NCI-H82 (cell line): ENCODE measurements around the gene MOB2.
"Not testable (repeated sequence)": the region's sequence is repeated elsewhere in the genome, so short reads cannot be mapped to it uniquely, and the experiment has no call there.

Source experiments
- DNase-seq: peaks from one replicate; lab custom pipeline; 2025; lab: John Stamatoyannopoulos, UW

Gene MOB2

DNA sequence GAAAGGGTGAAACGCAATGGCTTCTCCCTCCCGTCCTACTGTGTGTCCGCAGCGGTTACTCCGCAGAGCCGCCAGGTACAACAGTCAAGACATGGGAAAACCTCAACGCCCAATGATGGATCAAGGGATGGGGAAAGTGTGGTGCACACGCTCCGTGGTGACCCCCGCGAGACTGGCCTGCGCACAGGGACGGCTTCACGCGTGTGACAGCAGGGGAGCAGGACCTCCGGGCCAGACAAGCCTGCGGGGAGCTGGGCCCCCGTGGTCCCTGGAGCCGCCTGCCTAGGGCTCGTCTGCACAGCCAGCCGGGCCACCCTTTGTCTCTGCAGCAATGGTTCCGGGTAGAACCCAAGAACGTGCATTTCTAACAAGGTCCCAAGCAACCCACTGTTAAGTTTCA lies 31.7 kb upstream of the MOB2 start:
- DNase-seq = no peak

DNA sequence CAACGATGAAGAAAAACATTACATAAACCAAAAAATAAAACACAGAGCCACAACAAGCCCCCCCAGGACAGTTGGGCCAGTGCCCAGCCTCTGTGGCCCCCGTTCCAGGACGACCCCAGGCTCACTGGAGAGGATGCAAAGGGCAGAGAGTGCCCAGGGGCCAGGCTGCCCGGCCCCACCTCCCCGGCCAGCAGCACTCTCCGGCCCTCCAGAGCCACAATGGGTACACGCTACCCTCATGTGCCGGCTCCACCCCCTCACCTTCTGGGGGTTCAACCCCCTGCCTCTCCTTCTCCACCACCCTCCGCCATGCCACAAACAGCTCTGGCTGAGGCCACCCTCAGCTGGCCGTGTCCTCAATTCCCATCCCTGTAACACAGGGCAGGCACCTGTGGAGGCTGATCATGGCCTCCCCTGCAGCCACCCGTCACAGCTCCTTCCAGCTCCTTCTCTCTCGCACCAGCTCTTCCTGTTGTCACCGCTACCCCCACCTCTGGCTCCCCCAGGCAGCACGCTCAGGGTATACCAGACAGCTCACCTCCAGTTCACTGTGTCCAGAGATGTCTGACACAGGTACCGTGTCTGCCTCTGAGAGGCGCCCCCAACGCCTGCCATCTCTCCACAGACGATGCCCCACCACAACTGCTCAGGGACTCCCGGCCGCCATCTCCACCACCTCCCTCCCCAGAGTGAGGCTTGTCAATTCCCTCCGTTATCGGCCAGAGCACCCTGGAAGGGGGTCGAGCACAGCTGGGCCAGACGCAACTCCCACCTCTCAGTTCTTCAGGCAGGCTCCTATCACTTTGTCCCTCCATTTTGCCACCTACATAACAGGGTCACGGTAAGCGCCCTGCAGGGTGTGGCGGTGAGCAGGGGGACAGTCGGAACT lies 30.8 kb upstream of the MOB2 start:
- no peak for DNase-seq

DNA sequence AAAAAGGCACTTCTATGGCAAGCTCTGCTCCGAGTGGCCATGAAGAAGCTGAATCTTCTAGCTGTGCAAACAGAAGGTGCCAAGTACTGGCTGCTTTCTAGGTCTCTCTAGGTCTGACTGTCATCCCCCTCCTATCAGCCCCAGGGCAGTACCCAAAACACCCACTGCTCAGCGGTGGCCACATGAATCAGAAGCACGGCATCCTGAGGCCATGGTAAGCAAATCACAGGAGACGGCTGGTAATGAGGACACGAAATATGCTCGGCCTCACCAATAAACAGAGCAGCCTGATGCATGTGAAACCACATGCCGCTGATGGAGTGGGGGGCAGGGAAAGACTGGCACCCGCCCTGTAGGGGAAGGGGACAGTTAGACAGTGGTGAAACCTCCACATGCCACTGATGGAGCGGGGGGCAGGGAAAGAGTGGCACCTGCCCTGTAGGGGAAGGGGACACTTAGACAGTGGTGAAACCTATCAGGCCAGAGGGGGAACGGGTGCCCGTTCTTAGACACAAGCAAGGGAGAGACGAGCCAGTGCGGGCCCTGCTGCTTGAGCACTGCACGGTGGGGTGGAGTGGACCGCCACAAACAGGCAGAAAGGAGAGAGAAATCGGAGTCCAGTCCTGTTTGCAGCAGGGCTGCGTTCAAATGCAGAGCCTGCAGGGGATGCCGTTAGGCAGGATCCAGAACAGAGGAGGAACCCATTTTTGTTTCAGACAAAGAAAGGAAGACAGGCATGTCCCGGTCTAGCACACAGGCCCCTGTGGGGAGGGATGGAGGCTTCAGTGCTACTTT lies 29.9 kb upstream of the MOB2 start:
- DNase-seq = no peak

DNA sequence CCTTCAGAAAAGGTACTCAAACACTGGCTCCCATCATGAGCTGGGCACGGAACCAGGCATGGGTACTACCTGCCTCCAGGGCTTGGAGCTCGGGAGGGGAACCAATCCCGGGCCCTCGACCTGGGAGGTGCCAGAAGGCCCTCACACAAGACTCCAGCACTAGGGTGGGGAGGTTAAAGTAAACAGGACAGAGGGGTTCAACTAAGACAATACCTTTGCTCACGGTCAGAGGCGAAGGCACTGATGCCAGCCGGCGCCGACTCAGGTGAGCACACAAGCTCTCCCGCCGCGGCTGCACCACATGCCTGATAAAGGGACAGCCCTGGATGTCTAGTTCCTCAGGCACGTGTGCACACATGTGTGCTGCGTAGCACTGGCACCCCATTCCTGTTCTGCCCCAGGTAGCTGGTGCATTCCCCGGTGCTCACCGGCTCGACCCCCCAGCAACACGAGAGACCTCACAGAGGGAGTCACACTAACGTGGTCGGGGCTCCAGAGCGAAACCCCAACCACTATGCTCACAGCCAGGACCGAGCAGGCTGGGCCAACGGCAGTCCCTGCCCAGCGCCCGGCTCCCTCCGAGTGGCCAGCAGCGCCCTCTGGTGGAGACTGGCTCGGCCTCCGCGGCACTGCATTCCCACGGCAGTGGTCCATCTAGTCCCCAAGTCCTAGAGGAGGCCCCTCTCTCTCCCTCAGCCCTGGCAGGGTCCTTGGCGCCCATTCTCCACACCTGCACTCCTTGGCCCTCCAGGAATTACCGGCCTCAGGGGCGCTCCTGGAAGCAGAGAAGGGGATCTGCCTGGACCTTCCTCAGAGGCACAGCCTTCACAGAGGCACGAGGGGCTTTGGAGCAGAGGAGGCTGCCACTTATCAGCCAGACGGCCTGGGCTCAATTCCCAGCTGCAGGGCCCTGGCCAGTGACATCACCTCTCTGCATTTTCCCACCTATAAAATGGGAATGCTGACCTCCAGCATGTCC lies 28.8 kb upstream of the MOB2 start:
- DNase-seq = peak; percentile 65

DNA sequence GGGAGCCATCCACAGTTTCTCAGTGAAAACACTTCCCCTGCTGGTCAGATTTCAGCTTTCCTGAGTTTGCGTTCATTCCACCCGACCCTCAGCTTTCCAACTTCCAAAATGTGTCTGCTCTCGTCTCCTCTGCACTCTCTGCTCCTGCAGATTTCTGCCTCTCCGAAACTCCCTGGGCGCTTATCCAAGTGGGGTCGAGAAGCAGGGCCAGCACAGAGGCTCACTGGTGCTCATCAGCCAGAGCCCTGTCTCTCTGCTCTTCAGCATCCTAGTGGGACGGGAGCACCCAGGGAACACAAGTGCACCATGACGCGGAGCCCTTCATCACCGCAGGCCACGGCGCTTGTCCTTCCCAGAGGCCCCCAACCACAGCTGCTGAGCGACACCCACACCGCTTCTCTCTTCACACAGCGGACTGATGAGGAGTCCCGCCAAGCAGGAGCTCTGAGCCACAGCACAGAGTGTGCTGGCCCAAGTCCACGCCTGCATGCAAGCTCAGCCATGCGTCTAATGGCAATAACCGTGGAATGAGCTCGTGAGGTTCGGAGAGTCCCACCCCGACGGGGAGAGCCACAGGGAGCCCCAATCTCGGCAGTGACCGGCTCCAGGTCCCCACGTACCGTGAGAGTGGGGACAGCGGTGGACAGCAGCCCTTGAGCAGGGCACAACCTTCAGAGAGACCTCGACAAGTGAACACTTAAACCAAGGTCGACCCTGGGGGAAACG lies 27.9 kb upstream of the MOB2 start:
- no peak for DNase-seq

DNA sequence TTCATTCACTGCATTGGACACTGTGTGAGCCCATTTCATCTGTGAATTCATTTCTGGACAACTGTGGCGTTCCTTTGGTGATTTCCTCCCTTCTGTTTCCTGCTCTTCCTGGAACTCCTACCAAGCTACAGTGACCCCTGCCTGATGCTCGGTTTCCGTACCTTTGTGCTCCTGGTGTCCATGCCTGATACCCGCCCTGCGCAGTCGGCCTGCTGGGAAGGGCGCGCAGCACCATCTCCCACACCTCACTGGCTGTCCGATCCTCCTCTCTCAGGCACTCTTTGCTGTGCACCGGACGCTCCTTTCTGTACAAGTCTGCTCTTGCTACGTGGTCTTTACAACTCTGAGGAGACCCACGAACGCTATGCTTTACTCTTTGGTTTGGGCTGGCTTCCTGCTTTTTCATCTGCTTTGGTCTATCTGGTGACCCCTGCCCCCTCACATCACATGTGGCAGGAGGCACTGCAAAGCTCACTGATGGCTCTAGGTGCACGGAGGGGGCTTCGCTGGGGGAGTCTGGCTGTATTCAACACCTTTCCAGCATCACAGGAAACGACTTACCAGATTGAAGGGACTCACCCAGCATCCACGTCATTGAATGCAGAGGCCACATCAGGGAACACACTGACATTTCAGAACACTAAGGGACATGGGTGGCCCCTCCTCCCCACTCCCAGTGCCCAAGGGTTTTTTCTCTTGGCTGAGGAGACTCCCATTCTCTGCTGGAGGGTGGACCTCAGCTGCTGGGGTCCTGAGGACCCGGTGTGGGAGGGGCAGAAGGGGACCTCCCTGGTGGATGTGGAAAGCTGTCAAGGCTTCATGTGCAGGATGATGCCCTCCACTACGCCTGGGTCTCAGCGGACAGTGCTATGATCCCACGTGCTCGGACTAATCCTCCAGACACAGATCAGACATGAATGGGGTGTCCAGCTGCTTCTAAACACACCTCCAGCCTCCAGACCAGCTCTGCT lies 27.0 kb upstream of the MOB2 start:
- no peak for DNase-seq

DNA sequence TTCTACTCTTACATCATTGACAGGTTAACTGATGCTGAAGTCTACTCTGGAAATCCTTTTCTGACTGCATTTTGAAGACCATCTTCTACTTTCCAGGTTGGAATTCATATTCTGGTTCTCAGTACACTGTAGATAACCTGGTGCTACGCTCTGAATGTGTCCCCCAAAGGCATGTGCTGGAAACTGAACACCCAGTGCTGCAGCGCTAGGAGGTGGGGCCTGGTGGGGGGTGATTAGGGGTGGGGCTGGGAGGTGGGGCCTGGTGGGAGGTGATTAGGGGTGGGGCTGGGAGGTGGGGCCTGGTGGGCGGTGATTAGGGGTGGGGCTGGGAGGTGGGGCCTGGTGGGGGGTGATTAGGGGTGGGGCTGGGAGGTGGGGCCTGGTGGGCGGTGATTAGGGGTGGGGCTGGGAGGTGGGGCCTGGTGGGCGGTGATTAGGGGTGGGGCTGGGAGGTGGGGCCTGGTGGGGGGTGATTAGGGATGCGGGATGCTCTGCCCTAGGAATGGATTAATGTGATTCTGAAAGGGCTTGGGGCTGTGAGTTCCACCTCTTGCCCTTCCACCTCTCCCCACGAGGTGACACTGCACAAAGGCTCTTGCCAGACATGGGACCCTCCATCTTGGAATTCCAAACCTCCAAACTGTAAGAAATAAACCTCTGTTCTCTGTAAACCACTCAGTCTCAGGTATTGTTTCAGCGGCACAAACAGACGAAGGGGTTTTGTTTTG lies 26.1 kb upstream of the MOB2 start:
- DNase-seq = peak; percentile 82

DNA sequence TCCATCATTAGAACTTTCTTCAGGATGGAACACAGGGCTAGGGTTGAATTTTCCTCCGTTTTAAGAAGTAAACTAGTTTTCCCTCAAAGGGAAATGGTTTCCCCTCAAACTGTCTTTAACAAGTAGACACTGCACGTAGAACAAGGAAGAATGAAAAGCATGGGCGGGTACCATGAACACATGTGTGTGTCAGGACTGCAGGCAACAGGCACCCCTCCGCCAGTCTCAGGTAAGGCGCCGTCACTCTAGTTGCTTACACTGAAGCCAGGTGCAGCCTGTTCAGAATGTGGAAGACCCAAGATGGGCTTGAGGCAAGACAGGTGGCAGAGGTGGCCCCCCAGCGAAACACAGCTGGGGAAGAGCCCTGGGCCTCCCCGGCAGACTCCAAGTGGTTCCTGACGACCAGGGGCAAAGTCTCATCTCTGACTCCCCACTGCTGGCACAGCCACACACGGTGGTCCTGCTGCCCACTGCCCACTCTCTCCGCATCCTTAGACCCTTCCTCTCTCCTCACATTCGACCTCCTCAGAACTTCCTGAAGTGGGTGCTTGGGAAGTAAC lies 25.4 kb upstream of the MOB2 start:
- no peak for DNase-seq

DNA sequence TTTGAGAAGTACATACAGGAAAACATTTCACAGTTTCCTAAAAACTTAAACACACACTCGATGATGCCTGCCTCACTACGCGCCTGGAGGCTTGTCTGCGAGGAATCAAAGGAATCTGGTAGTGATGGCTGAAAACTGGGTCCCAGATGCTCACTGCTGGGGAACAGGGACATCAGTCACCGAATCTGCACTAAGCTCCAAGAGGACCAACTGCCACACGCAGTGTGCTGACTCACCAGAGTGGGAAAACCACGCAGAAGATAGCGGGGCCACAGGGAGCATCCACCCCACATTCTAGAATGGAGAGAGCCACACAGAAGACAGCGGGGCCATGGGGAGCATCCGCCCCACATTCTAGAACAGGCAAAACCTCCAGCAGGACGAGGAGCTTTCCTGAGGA lies 24.3 kb upstream of the MOB2 start:
- no peak for DNase-seq

DNA sequence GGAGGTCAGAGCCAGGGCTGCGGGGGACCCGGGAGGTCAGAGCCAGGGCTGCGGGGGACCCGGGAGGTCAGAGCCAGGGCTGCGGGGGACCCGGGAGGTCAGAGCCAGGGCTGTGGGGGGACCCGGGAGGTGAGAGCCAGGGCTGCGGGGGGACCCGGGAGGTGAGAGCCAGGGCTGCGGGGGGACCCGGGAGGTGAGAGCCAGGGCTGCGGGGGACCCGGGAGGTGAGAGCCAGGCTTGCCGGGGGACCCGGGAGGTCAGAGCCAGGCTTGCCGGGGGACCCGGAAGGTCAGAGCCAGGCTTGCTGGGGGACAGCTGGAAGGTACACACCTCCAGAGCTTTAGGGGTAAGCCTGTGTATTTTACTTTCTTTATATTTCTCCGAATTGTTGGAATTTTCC lies 23.8 kb upstream of the MOB2 start:
- not testable (repeated sequence) for DNase-seq

DNA sequence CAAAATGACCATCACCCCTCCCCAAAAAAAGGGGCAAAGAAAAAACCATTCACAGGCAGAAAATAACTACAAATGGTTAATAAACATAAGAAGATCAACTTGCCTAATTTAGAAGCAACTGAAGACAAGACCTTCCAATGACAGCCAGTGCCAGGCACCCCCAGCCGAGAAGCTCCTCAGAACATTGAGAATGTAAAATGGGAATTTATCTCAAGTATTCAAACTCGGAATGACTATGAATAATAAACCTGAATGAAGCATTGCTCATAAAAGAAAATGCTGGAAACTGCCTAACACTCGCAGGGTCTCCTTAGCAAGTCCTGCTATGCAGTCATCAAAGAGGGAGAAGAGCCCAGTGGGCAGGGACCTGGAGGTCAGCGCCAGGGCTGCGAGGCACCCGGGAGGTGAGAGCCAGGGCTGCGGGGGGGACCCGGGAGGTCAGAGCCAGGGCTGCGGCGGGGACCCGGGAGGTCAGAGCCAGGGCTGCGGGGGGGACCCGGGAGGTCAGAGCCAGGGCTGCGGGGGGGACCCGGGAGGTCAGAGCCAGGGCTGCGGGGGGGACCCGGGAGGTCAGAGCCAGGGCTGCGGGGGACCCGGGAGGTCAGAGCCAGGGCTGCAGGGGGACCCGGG lies 23.2 kb upstream of the MOB2 start:
- DNase-seq = no peak

DNA sequence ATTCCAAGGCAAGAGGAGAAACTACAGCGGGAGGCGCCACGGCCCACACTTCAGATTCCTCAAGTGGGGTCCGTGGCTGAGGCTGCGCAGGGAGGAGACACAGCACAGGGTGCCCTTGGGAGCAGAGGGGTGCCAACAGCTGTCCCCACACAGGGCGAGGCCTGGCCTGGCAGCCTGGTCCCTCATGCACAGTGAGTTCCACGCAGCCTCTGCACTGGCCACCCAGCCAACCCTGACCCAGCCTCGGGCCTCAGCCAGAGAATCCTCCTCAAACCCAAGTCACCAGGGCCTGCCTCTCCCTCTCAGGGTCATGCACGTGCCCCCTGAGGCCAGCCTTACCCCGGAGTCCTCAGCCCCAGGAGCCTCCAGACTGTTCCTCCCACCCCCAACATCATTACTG lies 22.4 kb upstream of the MOB2 start:
- no peak for DNase-seq

DNA sequence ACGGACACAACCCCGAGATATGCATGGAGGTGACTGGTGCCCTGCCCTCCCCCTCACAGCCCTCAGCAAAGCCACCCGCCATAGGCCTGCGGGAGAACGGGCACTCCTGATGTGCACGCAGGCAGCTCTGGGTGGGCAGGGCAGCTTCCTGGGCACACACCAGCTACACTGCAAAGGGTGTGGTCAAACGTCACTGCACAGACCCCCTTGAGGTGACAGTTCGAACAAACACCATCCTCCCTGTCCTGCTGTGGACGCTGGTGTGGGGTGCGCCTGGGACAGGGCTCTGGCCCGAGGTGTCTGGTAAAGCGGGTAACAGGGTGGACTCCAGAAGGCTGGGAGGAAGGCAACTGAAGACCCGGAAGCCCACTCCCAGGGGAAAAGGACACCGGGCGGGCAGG lies 21.9 kb upstream of the MOB2 start:
- DNase-seq = no peak

DNA sequence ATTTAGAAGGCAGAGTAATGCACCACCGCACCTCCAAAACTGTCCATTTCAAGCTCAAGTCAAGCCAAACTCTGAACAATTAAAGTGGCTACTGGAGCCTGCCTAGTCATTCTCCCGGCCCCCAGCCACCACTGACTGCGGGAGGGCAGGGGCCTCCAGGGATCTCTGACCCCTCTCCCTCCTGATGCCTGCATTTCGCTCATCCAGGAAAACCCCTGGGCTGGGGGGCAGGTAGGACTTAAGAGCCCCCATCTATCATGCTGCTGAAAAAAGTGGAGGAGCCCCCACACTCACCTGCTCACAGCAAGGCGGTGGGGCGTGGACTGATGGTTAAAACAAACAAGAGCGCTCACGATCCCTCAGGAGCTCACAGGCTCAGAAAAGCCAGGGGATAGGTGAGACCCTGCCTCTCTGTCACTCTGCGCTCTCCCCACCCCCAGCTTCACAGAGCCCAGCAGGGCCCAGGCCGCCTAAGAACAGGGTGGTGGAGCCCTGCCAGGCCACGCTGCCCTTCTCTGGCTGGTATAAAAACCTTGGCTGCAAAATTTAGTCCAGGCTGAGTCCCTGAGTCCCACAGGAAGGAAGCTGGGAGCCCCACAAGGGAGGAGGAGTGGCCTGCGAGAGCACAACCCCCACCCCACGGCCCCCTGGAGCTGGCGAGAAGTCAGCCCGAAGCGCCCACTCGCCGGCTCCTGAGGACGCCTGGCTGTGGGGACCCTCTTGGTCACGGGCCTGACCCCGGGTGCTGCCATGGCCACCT lies 21.0 kb upstream of the MOB2 start:
- no peak for DNase-seq

DNA sequence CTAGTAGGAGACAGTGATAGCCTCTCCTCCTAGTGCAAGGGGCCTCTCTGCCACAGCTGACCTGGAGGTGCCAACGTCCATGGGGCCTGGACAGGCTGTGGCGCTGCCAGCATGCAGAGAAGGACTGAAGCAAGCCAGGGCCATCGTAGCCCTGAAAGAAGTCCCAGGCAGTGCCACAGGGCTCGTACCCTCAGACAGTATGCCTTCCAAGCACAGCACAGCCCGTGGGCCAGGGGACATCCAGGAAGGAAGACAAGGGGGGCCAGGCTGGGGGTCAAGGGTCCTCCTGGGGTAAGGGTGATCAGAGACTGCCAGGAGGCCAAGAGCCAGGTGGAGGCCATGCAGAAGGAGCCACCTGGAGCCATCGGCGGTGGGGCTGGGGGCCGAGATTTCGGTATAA lies 20.4 kb upstream of the MOB2 start:
- no peak for DNase-seq

DNA sequence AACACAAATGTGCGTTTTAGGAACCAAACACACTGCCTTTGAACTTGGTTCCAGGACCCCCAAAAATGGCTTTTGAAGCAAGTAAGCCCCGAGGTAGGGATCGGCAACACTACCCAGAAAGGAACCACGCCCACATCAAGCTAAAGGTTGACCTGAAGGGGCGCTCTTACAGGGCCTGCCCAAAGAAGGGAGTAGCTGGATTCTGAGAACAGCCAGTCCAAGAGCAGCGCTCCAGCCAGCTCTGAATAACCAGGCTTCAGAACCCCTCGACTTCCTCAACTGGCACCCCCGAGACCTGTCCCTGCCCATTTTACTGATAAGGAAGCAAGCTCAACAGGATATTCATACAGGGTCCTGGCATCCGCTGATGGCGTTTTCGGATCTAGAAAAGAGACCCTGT lies 18.9 kb upstream of the MOB2 start:
- DNase-seq = peak; percentile 47

DNA sequence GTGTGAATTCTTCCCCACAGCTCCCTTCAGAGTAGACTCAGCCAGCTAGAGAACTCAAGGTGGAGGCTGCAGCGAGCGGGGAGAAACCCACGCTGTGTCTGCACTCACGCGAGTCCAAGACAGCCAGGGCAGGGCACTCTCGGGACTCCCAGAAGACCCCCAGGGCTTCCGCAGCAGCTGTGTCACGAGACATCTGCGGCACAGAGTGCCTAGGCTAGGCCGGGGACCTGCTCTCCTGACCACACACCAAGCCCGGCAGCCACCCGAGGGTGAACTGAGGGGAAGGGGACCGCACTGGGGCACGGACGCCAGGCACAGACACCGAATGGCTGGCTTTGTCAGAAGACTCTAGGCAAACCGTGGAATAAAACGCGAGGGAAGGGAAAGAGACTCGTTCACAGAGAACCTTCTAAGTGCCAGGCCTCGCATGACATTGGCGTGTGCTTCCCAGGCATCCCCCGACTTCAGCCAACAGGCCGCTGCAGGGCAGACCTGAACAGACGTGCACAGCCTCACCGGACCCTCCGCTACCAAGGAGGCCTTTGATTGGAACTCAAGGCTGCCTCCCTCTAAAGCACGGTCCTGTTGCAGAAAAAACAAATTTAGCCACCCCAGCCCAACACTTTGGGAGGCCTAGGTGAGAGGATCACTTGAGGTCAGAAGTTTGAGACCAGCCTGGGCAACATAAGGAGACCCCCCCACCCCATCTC lies 18.2 kb upstream of the MOB2 start:
- no peak for DNase-seq
